Measurements from ENCODE around the gene PPME1.

PPME1 gene

GRCh38 chr11:74157169-74157568 lies 13.9 kb upstream of the PPME1 start:
- no peak for DNase-seq (ENCODE audit: low read depth in 2 of 2, low spot score in 1 of 2)

- no peak for DNase-seq (ENCODE audit: low read depth in 2 of 2, low spot score in 1 of 2)
These were observed 11.4 kb upstream of the PPME1 start for GRCh38 chr11:74159642-74160041.

- DNase-seq (ENCODE audit: low read depth in 2 of 2, low spot score in 1 of 2) = no peak
These were observed 8.2 kb upstream of the PPME1 start for GRCh38 chr11:74162681-74163467.

- DNase-seq (ENCODE audit: low read depth in 2 of 2, low spot score in 1 of 2) = no peak
These were observed 2.3 kb upstream of the PPME1 start for GRCh38 chr11:74168838-74169237.

GRCh38 chr11:74169738-74170458 lies 1.2 kb upstream of the PPME1 start:
- DNase-seq (ENCODE audit: low read depth in 2 of 2, low spot score in 1 of 2) = no peak

GRCh38 chr11:74171630-74171968 lies 510 bp downstream of the PPME1 start:
- DNase-seq (ENCODE audit: low read depth in 2 of 2, low spot score in 1 of 2) = no peak

- DNase-seq (ENCODE audit: low read depth in 2 of 2, low spot score in 1 of 2) = no peak
These were observed 908 bp downstream of the PPME1 start for GRCh38 chr11:74171997-74172396.

- DNase-seq (ENCODE audit: low read depth in 2 of 2, low spot score in 1 of 2) = no peak
These were observed 4.8 kb downstream of the PPME1 start for GRCh38 chr11:74175920-74176319.

- DNase-seq (ENCODE audit: low read depth in 2 of 2, low spot score in 1 of 2) = no peak
These were observed 8.4 kb downstream of the PPME1 start for GRCh38 chr11:74179234-74180052.

GRCh38 chr11:74182635-74183034 lies 11.5 kb downstream of the PPME1 start:
- DNase-seq (ENCODE audit: low read depth in 2 of 2, low spot score in 1 of 2) = no peak

GRCh38 chr11:74185285-74185684 lies 14.2 kb downstream of the PPME1 start:
- no peak for DNase-seq (ENCODE audit: low read depth in 2 of 2, low spot score in 1 of 2)

- DNase-seq (ENCODE audit: low read depth in 2 of 2, low spot score in 1 of 2) = no peak
These were observed 14.6 kb downstream of the PPME1 start for GRCh38 chr11:74185695-74186094.

GRCh38 chr11:74195828-74196227 lies 24.7 kb downstream of the PPME1 start:
- DNase-seq (ENCODE audit: low read depth in 2 of 2, low spot score in 1 of 2) = no peak

GRCh38 chr11:74196781-74197486 lies 25.8 kb downstream of the PPME1 start:
- DNase-seq (ENCODE audit: low read depth in 2 of 2, low spot score in 1 of 2) = no peak

GRCh38 chr11:74203966-74204365 lies 32.9 kb downstream of the PPME1 start:
- DNase-seq (ENCODE audit: low read depth in 2 of 2, low spot score in 1 of 2) = no peak

GRCh38 chr11:74204701-74205100 lies 33.6 kb downstream of the PPME1 start:
- DNase-seq (ENCODE audit: low read depth in 2 of 2, low spot score in 1 of 2) = no peak

- no peak for DNase-seq (ENCODE audit: low read depth in 2 of 2, low spot score in 1 of 2)
These were observed 34.1 kb downstream of the PPME1 start for GRCh38 chr11:74205181-74205580.

- DNase-seq (ENCODE audit: low read depth in 2 of 2, low spot score in 1 of 2) = no peak
These were observed 35.7 kb downstream of the PPME1 start for GRCh38 chr11:74206746-74207145.

GRCh38 chr11:74208507-74208906 lies 37.4 kb downstream of the PPME1 start:
- DNase-seq (ENCODE audit: low read depth in 2 of 2, low spot score in 1 of 2) = no peak

- DNase-seq (ENCODE audit: low read depth in 2 of 2, low spot score in 1 of 2) = no peak
These were observed 41.4 kb downstream of the PPME1 start for GRCh38 chr11:74212533-74212932.

- DNase-seq (ENCODE audit: low read depth in 2 of 2, low spot score in 1 of 2) = no peak
These were observed 49.3 kb downstream of the PPME1 start for GRCh38 chr11:74220376-74220775.

Measured in stimulated activated CD8-positive, alpha-beta memory T cell treated with anti-CD3 and anti-CD28 coated beads, Interleukin-4, amount 100 ng/mL, for 1 hour (primary cell).